Stomach (tissue), 9 donors: ENCODE data around the gene FABP6. TPM values are rescaled to one million over a fixed set of nuclear protein-coding genes. Genes with fewer than 3 reads are reported as not detected.
A peak's percentile ranks its signal among the peaks of the same experiment; 100 is the strongest.

Experiments used
- DNase-seq, 2 donors: peaks; one replicate each; pipeline versions ENCODE4 v3.0.0 to v3.0.0-alpha.2; 2013 to 2019
- H3K27ac ChIP-seq, 5 donors: fragments of 200-600 bp in 4 of 5; sonication (generic) in 4 of 5; one replicate each; pipeline ENCODE4 v1.5.1; 2013 to 2019; ENCODE audit warnings: mild to moderate bottlenecking in 1 of 5, moderate library complexity in 1 of 5
- H3K27me3 ChIP-seq, 3 donors: fragments of 200-600 bp; sonication (generic); one replicate each; pipeline ENCODE4 v1.5.1; 2017 to 2019; ENCODE audit warnings: mixed run types in 1 of 3
- H3K36me3 ChIP-seq, 4 donors: fragments of 200-600 bp; sonication (generic); 1 replicate in 3 of 4; 2 replicates in 1 of 4; pipeline ENCODE4 v1.5.1; 2016 to 2019
- H3K4me1 ChIP-seq, 4 donors: fragments of 200-600 bp; sonication (generic); one replicate each; pipeline ENCODE4 v1.5.1; 2016 to 2019
- H3K4me3 ChIP-seq, 4 donors: fragments of 200-600 bp; sonication (generic) in 3 of 4; one replicate each; pipeline ENCODE4 v1.5.1; 2016 to 2019; ENCODE audit warnings: mild to moderate bottlenecking in 1 of 4
- H3K9me3 ChIP-seq, 4 donors: fragments of 200-600 bp; sonication (generic); one replicate each; pipeline ENCODE4 v1.5.1; 2016 to 2019
- EP300 ChIP-seq: sonication (generic); formaldehyde crosslinking; IDR thresholded peaks from one replicate; pipeline ENCODE4 v1.6.1; 2017; ENCODE audit warnings: antibody characterized with exemption
- POLR2A ChIP-seq, 4 donors: fragments of 450-650 bp; IDR thresholded peaks; one replicate each; pipeline ENCODE4 v1.6.1; 2016; ENCODE audit warnings: antibody characterized with exemption in 4 of 4, control low read depth in 2 of 4, mild to moderate bottlenecking in 1 of 4, moderate library complexity in 1 of 4
- POLR2AphosphoS5 ChIP-seq, 3 donors: sonication (generic); formaldehyde crosslinking; IDR thresholded peaks; one replicate each; pipeline ENCODE4 v1.6.1; 2016; ENCODE audit warnings: antibody characterized with exemption in 3 of 3
- WGBS, 5 donors: extraction: QIAGEN DNeasy Blood & Tissue Kit in 3 of 5; methylation state at CpG; one replicate each; pipeline versions ENCODE4 v1.1.5 to v1.1.7; 2013 to 2018; 5-methylcytosine and 5-hydroxymethylcytosine counted together
- intact Hi-C: fragments of 100-400 bp; cut with DNase I; formaldehyde crosslinking; loops from one replicate; pipeline ENCODE4 v1.15.1; 2023; ENCODE audit warnings: low total_unique reads
- polyA plus RNA-seq, 3 donors: library from polyadenylated mRNA; stranded (reverse); fragments of 200-250 nt; gene quantifications; one replicate each; pipeline ENCODE4 v1.2.3, GENCODE V29; 2013
- total RNA-seq, 5 donors: library from RNA; depleted of rRNA; stranded (reverse); fragments of >200 nt; gene quantifications; one replicate each; pipeline versions ENCODE4 v1.1.0 to v1.2.3, GENCODE V29; 2014 to 2016
- TF ChIP-seq, protein P1 (sequence below), 7 experiments: fragments of 450-650 bp in 4 of 7; fragments of 200-600 bp in 3 of 7; sonication (generic) in 3 of 7; IDR thresholded peaks; one replicate each; pipeline ENCODE4 v1.5.1; 2016 to 2019; ENCODE audit warnings: antibody characterized with exemption in 7 of 7, control low read depth in 2 of 7, mild to moderate bottlenecking in 1 of 7
- donor health status: healthy with polysubstance abuse.
- donor health status: Bipolar disorder and iron deficiency.
- donor health status: healthy.

Gene FABP6
- total and polyA plus RNA-seq, 8 donors: 0.50 to 6.1 (median 1.9) TPM; not detected in 5

DNA sequence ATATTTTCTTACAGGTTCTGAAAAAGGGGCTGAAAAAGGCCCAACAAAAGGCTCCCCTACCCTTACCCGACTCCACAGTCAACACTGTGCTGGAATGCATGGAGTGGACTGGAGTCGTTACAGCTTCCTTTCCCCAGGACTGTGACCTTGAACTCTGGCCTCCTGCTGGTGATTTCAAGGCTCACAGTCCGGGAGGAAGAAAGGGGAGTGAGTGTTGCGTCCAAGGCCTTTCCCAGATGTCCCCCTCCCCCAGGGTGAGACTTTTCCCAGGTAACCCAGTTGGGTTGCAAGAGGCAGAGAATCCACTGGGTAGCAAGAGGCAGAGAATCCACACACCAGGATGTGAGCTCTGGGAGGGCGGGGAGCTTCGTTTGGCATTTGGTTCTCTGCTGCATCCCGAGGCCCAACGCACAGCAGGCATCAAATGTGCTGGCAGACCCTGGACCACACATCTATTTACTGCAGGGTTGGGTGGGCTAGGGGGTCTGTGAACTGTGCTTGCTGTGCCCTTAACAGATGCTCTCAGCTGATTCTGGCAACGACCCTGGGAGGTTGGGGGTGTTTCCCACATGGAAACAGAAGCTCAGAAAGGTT, 37.5 kb downstream of the FABP6 start:
- Histone ChIP-seq H3K36me3 (no peaks in the 10 kb centered on the region), H3K4me1 (peaks cover 18 to 45% (median 30%) of the 10 kb centered on the region in 4 donors), H3K27me3 (no peaks in the 10 kb centered on the region), H3K4me3 (no peak overlapping the region), H3K27ac (no peak overlapping the region), H3K9me3 (no peaks in the 10 kb centered on the region)
- intact Hi-C loops: no loop called here
- TF ChIP-seq POLR2AphosphoS5 (IDR thresholded peaks at IDR 0.05) (no peak), EP300 (no peak), POLR2A (IDR thresholded peaks at IDR 0.05) (no peak)
- TF ChIP-seq, protein P1, sequence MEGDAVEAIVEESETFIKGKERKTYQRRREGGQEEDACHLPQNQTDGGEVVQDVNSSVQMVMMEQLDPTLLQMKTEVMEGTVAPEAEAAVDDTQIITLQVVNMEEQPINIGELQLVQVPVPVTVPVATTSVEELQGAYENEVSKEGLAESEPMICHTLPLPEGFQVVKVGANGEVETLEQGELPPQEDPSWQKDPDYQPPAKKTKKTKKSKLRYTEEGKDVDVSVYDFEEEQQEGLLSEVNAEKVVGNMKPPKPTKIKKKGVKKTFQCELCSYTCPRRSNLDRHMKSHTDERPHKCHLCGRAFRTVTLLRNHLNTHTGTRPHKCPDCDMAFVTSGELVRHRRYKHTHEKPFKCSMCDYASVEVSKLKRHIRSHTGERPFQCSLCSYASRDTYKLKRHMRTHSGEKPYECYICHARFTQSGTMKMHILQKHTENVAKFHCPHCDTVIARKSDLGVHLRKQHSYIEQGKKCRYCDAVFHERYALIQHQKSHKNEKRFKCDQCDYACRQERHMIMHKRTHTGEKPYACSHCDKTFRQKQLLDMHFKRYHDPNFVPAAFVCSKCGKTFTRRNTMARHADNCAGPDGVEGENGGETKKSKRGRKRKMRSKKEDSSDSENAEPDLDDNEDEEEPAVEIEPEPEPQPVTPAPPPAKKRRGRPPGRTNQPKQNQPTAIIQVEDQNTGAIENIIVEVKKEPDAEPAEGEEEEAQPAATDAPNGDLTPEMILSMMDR (IDR thresholded peaks at IDR 0.05): no peak
- DNase-seq: no peak
- 75 to 84% (median 79%) methylated on average over 9 of the region's 9 CpGs for WGBS, 5 donors

DNA sequence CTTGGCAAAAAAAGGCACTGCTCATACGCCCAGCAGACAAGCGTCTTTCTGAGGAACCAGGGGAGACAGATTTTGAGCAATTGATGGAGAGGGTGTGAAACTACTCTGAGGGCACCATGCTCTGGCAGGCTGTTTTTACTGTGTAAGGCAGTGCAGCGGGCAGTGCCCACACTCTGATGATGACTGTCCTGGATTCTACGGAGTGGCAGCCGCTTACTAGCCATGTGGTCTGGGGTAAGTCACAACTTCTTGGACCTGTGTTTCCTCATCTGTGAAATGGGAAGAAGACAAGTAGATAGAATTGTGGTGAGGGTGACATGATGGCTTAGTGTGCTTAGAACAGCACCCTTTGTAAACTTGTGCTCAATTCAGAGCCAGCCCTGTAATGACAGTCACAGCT, 38.8 kb downstream of the FABP6 start:
- WGBS, 5 donors: 82 to 97% (median 87%) methylated on average over 5 of the region's 5 CpGs
- Histone ChIP-seq H3K9me3 (no peaks in the 10 kb centered on the region), H3K27ac (peak overlapping the region in 2 of 5 donors; percentile 60 to 67), H3K27me3 (no peaks in the 10 kb centered on the region), H3K4me1 (peaks cover 12 to 40% (median 22%) of the 10 kb centered on the region in 4 donors), H3K4me3 (no peak overlapping the region), H3K36me3 (no peaks in the 10 kb centered on the region)
- no peak for DNase-seq
- no peak for TF ChIP-seq EP300
- TF ChIP-seq POLR2A (IDR thresholded peaks at IDR 0.05): no peak
- TF ChIP-seq, protein P1 (IDR thresholded peaks at IDR 0.05): no peak
- TF ChIP-seq POLR2AphosphoS5 (IDR thresholded peaks at IDR 0.05): no peak
- intact Hi-C loops: no loop called here

DNA sequence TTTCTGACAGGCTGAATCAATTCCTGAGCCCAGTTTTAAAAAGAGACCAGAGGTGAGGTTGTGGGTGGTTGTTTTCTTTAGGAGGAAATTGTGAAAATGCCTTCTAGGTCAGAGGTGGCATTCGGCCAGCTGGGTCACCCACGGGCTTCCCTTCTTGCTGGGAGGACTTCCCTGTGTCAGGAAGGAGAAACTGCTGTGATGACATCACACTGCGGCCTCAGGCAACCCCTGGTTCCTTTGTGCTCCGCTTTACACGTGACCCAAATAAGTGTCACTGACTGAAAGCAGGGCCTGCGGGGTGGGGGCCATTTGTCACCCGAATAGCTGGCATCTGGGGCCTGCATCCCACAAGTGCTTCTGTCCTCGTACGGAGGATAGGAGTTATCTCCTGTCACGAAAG, 39.7 kb downstream of the FABP6 start:
- H3K4me3 ChIP-seq: no peak overlapping the region
- WGBS, 5 donors: 46 to 68% (median 60%) methylated on average over 9 to 10 of the region's 10 CpGs
- H3K27ac ChIP-seq: peak overlapping the region in 4 of 5 donors; percentile 38 to 67 (median 50)
- TF ChIP-seq POLR2AphosphoS5 (IDR thresholded peaks at IDR 0.05) (peak in 2 of 3 donors; percentile 26 to 32), EP300 (no peak)
- H3K27me3 ChIP-seq: no peaks in the 10 kb centered on the region
- no peaks in the 10 kb centered on the region for H3K9me3 ChIP-seq
- DNase-seq: peak; percentile 73 to 78
- H3K4me1 ChIP-seq: peaks cover 12 to 40% (median 22%) of the 10 kb centered on the region in 4 donors
- no peaks in the 10 kb centered on the region for H3K36me3 ChIP-seq
- intact Hi-C loops: no loop called here

DNA sequence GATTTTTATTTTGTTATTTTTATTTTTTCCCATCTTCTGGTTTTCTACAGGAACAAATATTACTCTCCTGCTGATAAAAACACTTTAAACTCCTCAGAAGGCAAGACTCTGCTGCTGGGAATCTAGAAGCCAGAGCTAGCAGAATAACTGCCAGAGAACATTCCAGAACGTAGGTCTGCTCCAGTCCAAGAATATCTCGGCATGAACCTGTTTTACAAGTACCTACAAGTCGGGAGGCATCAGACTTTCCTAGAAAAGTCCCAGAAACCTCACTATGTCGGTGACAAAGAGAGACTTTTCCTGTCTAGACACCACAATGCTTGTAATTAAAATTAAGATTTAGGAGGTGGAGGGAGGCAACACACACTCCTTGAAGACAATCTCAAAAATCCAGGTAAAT, 41.4 kb downstream of the FABP6 start:
- Histone ChIP-seq H3K9me3 (no peaks in the 10 kb centered on the region), H3K36me3 (no peaks in the 10 kb centered on the region), H3K4me3 (no peak overlapping the region), H3K4me1 (peaks cover 12 to 52% (median 22%) of the 10 kb centered on the region in 4 donors), H3K27ac (peak overlapping the region in 4 of 5 donors; percentile 2 to 48 (median 36)), H3K27me3 (no peaks in the 10 kb centered on the region)
- intact Hi-C loops: no loop called here
- peak in 1 of 2 donors; percentile 55 for DNase-seq
- WGBS, 5 donors: 18 to 50% (median 34%) methylated on average over 4 of the region's 4 CpGs
- no peak for TF ChIP-seq POLR2AphosphoS5 (IDR thresholded peaks at IDR 0.05)
- TF ChIP-seq POLR2A (IDR thresholded peaks at IDR 0.05): no peak

DNA sequence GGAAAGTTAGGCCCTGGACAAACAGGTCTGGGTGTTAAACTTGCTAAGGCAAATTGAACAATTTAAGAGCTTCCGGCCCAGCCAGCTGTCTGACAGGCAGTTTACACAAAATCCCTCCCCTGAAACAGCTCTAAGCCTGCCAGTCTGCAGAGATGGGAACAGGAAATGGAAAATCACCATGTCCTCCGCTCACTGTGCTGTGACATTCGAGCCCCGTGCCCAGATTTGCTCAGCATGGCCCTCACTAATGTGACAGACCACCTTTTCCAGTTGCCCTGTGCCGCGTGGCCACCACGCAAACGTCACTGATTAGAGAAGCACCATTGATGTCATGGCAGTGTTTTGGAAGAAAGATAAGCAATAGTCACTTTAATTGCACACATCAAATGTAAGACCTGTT, 42.1 kb downstream of the FABP6 start:
- TF ChIP-seq POLR2A (IDR thresholded peaks at IDR 0.05) (no peak), EP300 (no peak), POLR2AphosphoS5 (IDR thresholded peaks at IDR 0.05) (no peak)
- TF ChIP-seq, protein P1 (IDR thresholded peaks at IDR 0.05): no peak
- intact Hi-C loops: no loop called here
- Histone ChIP-seq H3K4me1 (peaks cover 12 to 52% (median 22%) of the 10 kb centered on the region in 4 donors), H3K27ac (peak overlapping the region in 4 of 5 donors; percentile 2 to 48 (median 36)), H3K27me3 (no peaks in the 10 kb centered on the region), H3K36me3 (no peaks in the 10 kb centered on the region), H3K9me3 (no peaks in the 10 kb centered on the region), H3K4me3 (no peak overlapping the region)
- peak in 1 of 2 donors; percentile 77 for DNase-seq
- 41 to 45% (median 43%) methylated on average over 8 of the region's 8 CpGs for WGBS, 5 donors
